PC-9 (cell line): ENCODE data around the gene GCFC2.
"Not testable (repeated sequence)": the region's sequence is repeated elsewhere in the genome, so short reads cannot be mapped to it uniquely, and the experiment has no call there.

Experiments used
- CTCF ChIP-seq: fragments of 200-600 bp; sonication (generic); conservative IDR thresholded peaks from 2 replicates; pipeline ENCODE4 v1.6.1; 2017; ENCODE audit warnings: mixed run types, antibody characterized with exemption, mild to moderate bottlenecking, moderate library complexity
- EZH2 ChIP-seq: fragments of 200-600 bp; sonication (generic); IDR thresholded peaks from 2 replicates; pipeline ENCODE4 v1.8.0; 2017; ENCODE audit warnings: antibody characterized with exemption, low read depth

GRCh38 chr2:75711590-75711989, 875 bp upstream of the GCFC2 start:
- not testable (repeated sequence) for TF ChIP-seq CTCF, EZH2
